Esophagus squamous epithelium (tissue), 5 donors: ENCODE results near the gene SMKR1. TPM values are rescaled to one million over a fixed set of nuclear protein-coding genes. Genes with fewer than 3 reads are reported as not detected.

Source experiments
- DNase-seq: peaks from one replicate; lab custom pipeline; 2025; lab: John Stamatoyannopoulos, UW
- H3K27ac ChIP-seq, 4 donors: fragments of 200-600 bp; sonication (generic); one replicate each; pipeline ENCODE4 v1.5.1; 2016 to 2019; ENCODE audit warnings: mild to moderate bottlenecking in 1 of 4
- H3K27me3 ChIP-seq, 4 donors: fragments of 200-600 bp; sonication (generic); 1 replicate in 3 of 4; 2 replicates in 1 of 4; pipeline versions ENCODE4 v1.5.1 to v1.6.0; 2017 to 2021; ENCODE audit warnings: antibody characterized with exemption in 1 of 4
- H3K36me3 ChIP-seq, 3 donors: fragments of 200-600 bp; sonication (generic); one replicate each; pipeline ENCODE4 v1.5.1; 2016 to 2019
- H3K4me1 ChIP-seq, 3 donors: fragments of 200-600 bp; sonication (generic); one replicate each; pipeline ENCODE4 v1.5.1; 2017 to 2019
- H3K4me3 ChIP-seq, 4 donors: fragments of 200-600 bp; sonication (generic); 1 replicate in 3 of 4; 2 replicates in 1 of 4; pipeline ENCODE4 v1.5.1; 2016 to 2019; ENCODE audit warnings: mild to moderate bottlenecking in 2 of 4, moderate library complexity in 1 of 4
- H3K9me3 ChIP-seq, 3 donors: fragments of 200-600 bp; sonication (generic); one replicate each; pipeline ENCODE4 v1.5.1; 2016 to 2019
- CTCF ChIP-seq, 6 experiments: fragments of 450-650 bp in 4 of 6; fragments of 200-600 bp in 2 of 6; sonication (generic) in 2 of 6; IDR thresholded peaks; one replicate each; pipeline ENCODE4 v1.5.1; 2016 to 2019; ENCODE audit warnings: antibody characterized with exemption in 6 of 6, mild to moderate bottlenecking in 4 of 6, moderate library complexity in 4 of 6
- POLR2A ChIP-seq, 4 donors: fragments of 450-650 bp; IDR thresholded peaks; one replicate each; pipeline ENCODE4 v1.6.1; 2017; ENCODE audit warnings: antibody characterized with exemption in 4 of 4, mild to moderate bottlenecking in 4 of 4, moderate library complexity in 3 of 4
- WGBS, 2 donors: methylation state at CpG; one replicate each; pipeline ENCODE4 v1.1.5; 2018; 5-methylcytosine and 5-hydroxymethylcytosine counted together
- intact Hi-C: fragments of 100-400 bp; cut with DNase I; formaldehyde crosslinking; loops from one replicate; pipeline ENCODE4 v1.15.0; 2022
- total RNA-seq, 4 donors: library from RNA; depleted of rRNA; stranded (reverse); fragments of >200 nt; gene quantifications; one replicate each; pipeline ENCODE4 v1.1.0, GENCODE V29; 2016
- donor health status: DM: yes; HTN: yes; CAD: no.

The SMKR1 gene
- total RNA-seq, 4 donors from 2014 or later: 1.7 TPM; not detected in 3

- TF ChIP-seq POLR2A (IDR thresholded peaks at IDR 0.05) (no peak), CTCF (IDR thresholded peaks at IDR 0.05) (no peak)
- intact Hi-C loops: no loop called here
- Histone ChIP-seq H3K27me3 (peaks cover 0 to 20% (median 0%) of the 10 kb centered on the region in 4 donors), H3K4me1 (peaks cover 4 to 20% (median 9%) of the 10 kb centered on the region in 3 donors), H3K27ac (no peak overlapping the region), H3K4me3 (peak overlapping the region; percentile 40 to 78 (median 56)), H3K9me3 (no peaks in the 10 kb centered on the region), H3K36me3 (no peaks in the 10 kb centered on the region)
- WGBS, 2 donors: 33 to 71% methylated on average over 9 to 23 of the region's 58 CpGs
- no peak for DNase-seq
Observed at GRCh38 chr7:129502708-129503685, 666 bp downstream of the SMKR1 start.

- intact Hi-C loops: no loop called here
- no peak overlapping the region for H3K27ac ChIP-seq
- H3K36me3 ChIP-seq: no peaks in the 10 kb centered on the region
- H3K9me3 ChIP-seq: no peaks in the 10 kb centered on the region
- DNase-seq: no peak
- TF ChIP-seq CTCF (IDR thresholded peaks at IDR 0.05) (no peak), POLR2A (IDR thresholded peaks at IDR 0.05) (no peak)
- peaks cover 4 to 20% (median 9%) of the 10 kb centered on the region in 3 donors for H3K4me1 ChIP-seq
- no peak overlapping the region for H3K4me3 ChIP-seq
- 90 to 91% methylated on average over 5 of the region's 8 CpGs for WGBS, 2 donors
- peaks cover 0 to 20% (median 0%) of the 10 kb centered on the region in 4 donors for H3K27me3 ChIP-seq
Observed at GRCh38 chr7:129503725-129504124, 1.4 kb downstream of the SMKR1 start.

GRCh38 chr7:129512192-129512591, 9.9 kb downstream of the SMKR1 start:
- no peak for DNase-seq
- 72 to 74% methylated on average over 8 of the region's 8 CpGs for WGBS, 2 donors
- Histone ChIP-seq H3K36me3 (no peaks in the 10 kb centered on the region), H3K4me1 (no peaks in the 10 kb centered on the region), H3K4me3 (no peak overlapping the region), H3K27me3 (peaks cover 0 to 4% (median 0%) of the 10 kb centered on the region in 4 donors), H3K27ac (no peak overlapping the region), H3K9me3 (no peaks in the 10 kb centered on the region)
- intact Hi-C loops: no loop called here
- no peak for TF ChIP-seq POLR2A (IDR thresholded peaks at IDR 0.05)
- TF ChIP-seq CTCF (IDR thresholded peaks at IDR 0.05): no peak

- H3K27ac ChIP-seq: no peak overlapping the region
- intact Hi-C loops: no loop called here
- H3K4me3 ChIP-seq: no peak overlapping the region
- TF ChIP-seq POLR2A (IDR thresholded peaks at IDR 0.05) (no peak), CTCF (IDR thresholded peaks at IDR 0.05) (no peak)
- no peaks in the 10 kb centered on the region for H3K36me3 ChIP-seq
- H3K27me3 ChIP-seq: peaks cover 0 to 4% (median 0%) of the 10 kb centered on the region in 4 donors
- WGBS, 2 donors: 81 to 90% methylated on average over 8 to 10 of the region's 10 CpGs
- no peaks in the 10 kb centered on the region for H3K4me1 ChIP-seq
- no peak for DNase-seq
- no peaks in the 10 kb centered on the region for H3K9me3 ChIP-seq
Observed at GRCh38 chr7:129513546-129513945, 11.2 kb downstream of the SMKR1 start.

GRCh38 chr7:129514683-129515082, 12.4 kb downstream of the SMKR1 start:
- Histone ChIP-seq H3K27me3 (peaks cover 0 to 6% (median 0%) of the 10 kb centered on the region in 4 donors), H3K27ac (no peak overlapping the region), H3K9me3 (no peaks in the 10 kb centered on the region), H3K4me1 (no peaks in the 10 kb centered on the region), H3K4me3 (no peak overlapping the region), H3K36me3 (no peaks in the 10 kb centered on the region)
- TF ChIP-seq CTCF (IDR thresholded peaks at IDR 0.05) (no peak), POLR2A (IDR thresholded peaks at IDR 0.05) (no peak)
- intact Hi-C loops: no loop called here
- 39 to 59% methylated on average over 3 of the region's 4 CpGs for WGBS, 2 donors
- no peak for DNase-seq
